GM21423 (cell line): Measurements from ENCODE around the gene SNX32.

Experiments
- ATAC-seq: cut with Tn5 transposase; IDR thresholded peaks from one replicate; pipeline ENCODE4 v1.9.1; 2021; ENCODE audit warnings: mild to moderate bottlenecking, moderate library complexity; ENCODE audit not compliant: unreplicated experiment

SNX32 gene

GRCh38 chr11:65897020-65897471 lies 63.3 kb downstream of the SNX32 start:
- ATAC-seq = no peak

DNA sequence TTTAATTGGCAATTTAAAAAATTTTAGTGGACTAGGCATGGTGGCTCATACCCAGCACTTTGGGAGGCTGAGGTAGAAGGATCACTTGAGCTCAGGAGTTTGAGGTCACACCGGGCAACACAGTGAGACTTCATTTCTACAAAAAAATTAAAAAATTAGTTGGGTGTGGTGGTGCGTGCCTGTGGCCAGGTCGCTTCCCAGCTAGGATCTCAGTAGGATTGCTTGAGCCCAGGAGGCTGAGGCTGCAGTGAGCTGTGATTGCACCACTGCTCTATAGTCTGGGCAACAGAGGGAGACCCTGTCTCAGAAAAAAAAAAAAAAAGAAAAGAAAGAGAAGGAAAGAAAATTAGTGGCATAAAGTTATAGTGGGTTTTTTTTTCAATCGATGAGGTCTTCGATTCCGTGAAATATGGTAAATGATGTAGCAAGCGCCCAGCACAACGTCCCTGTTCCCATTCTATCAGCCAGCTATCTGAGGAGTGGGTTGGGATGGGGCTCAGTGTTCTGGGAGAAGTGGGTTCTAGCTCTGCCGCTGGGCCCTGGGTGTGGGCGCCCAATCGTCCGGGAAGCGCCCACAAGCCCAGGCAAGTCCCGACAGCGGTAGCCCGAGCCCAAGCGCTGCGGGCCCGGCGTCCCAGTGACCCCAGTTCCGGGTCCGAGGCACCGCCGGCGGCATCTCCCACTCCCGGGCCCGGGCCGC lies 65.0 kb downstream of the SNX32 start:
- no peak for ATAC-seq

- no peak for ATAC-seq
Measured at GRCh38 chr11:65899356-65900124, 65.8 kb downstream of the SNX32 start.

DNA sequence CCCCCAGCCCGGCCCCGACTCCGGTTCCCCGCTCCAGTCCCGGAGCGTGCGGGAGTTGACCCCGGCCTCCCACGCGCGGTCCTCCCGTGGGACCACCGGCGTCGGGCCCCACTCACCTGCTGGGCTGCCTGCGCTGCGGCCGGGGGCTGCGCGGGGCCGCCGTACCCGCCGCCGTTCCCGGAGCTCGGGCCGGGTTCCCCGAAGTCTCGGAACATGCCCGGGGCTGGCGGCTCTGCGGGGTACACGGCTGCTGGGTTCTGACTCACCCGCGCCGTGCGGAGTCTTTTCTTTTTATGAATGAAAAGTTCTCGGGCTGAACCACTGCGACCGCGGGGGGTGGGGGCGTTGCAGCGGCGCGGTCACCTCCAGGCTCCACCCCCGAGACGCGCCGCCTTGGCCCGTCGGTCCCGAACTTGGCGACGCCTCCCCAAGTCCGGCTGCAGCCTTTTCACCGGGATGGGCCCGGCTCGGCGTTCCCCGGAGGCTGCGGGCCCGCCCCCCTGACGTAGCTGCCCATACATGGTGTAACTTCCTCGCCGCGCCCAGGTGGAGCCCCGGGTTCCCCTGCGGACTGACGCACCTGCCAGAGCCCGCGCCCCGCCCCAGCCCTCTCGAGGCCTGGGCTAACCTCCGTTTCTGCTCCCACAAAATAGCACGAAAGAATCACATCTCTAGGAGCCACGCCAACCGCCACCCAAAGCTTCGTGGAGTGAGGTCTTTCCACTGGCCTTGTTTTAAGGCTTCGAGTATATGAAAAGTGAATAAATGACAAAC lies 66.5 kb downstream of the SNX32 start, which contains the start of gene FOSL1:
TSS of gene FOSL1 (minus strand) at position 264 of the 774 bp plus-strand sequence. CDS start at position 215, 49 bp downstream.
- peak; percentile 79 for ATAC-seq

DNA sequence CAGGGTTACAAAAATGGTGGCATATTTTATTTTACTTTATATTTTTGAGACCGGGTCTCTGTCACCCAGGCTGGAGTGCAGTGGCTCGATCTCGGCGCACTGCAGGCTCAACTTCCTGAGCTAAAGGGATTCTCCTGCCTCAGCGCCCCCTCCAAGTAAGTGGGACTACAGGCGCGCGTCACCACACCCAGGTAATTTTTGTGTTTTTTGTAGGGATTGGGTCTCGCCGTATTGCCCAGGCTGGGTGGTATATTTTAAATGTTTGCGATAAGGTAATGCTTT lies 67.1 kb downstream of the SNX32 start:
- no peak for ATAC-seq

DNA sequence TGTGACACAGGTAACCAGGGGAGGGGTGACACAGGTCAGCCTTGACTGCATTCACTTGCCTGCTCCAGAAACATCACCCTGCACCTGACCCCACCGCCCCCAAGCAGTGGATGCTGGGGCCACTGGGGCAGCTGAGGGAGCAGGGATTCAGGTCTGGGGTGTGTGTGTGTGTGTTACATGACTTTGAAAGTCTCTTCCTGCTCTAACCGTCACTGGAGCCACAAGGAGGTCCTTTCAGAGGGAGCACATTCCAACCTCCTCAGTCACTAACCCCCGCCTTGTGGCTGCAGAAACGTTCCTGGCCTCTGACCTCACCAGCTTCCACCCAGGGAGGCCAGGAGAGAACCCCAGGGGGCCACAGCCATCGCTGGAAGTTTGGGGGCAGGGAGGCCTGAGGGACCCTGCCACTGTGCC lies 69.3 kb downstream of the SNX32 start:
- ATAC-seq = no peak
